MM.1S (cell line): ENCODE measurements around the gene ZNF438.

Experiments used
- DNase-seq: peaks from one replicate; pipeline ENCODE4 v3.0.0-alpha.2; 2015
- H2AFZ ChIP-seq: fragments of 300-600 bp; sonication (generic); 2 replicates; pipeline ENCODE4 v1.6.0; 2016; ENCODE audit warnings: antibody characterized with exemption, low read length
- H3F3A ChIP-seq: fragments of 300-600 bp; sonication (generic); 2 replicates; pipeline ENCODE4 v1.6.1; 2016; ENCODE audit warnings: mild to moderate bottlenecking, antibody characterized with exemption, low read length, moderate library complexity, mixed read lengths; ENCODE audit not compliant: insufficient read depth
- H3K27ac ChIP-seq: fragments of 300-600 bp; sonication (generic); 2 replicates; pipeline ENCODE4 v1.5.1; 2016; ENCODE audit warnings: mild to moderate bottlenecking, low read length
- H3K27me3 ChIP-seq: fragments of 300-600 bp; sonication (generic); replicated peaks from 2 replicates; pipeline ENCODE4 v1.6.0; 2016; ENCODE audit warnings: low read length; ENCODE audit not compliant: insufficient read depth
- H3K36me3 ChIP-seq: fragments of 300-600 bp; sonication (generic); replicated peaks from 2 replicates; pipeline ENCODE4 v1.6.1; 2016; ENCODE audit warnings: mild to moderate bottlenecking, low read length, mixed read lengths; ENCODE audit not compliant: insufficient read depth
- H3K4me1 ChIP-seq: fragments of 300-600 bp; sonication (generic); 2 replicates; pipeline ENCODE4 v1.6.1; 2016; ENCODE audit warnings: low read length, mixed read lengths
- H3K4me2 ChIP-seq: fragments of 300-600 bp; sonication (generic); 2 replicates; pipeline ENCODE4 v1.6.0; 2016; ENCODE audit warnings: low read depth, low read length
- H3K4me3 ChIP-seq: fragments of 300-600 bp; sonication (generic); 2 replicates; pipeline ENCODE4 v1.5.1; 2016; ENCODE audit warnings: low read length, mixed read lengths
- H3K79me2 ChIP-seq: fragments of 300-600 bp; sonication (generic); 2 replicates; pipeline ENCODE4 v1.6.1; 2016; ENCODE audit warnings: mixed run types, low read length, mixed read lengths
- H3K9ac ChIP-seq: fragments of 300-600 bp; sonication (generic); 2 replicates; pipeline ENCODE4 v1.6.1; 2016; ENCODE audit warnings: low read length, mixed read lengths
- H3K9me2 ChIP-seq: fragments of 300-600 bp; sonication (generic); replicated peaks from 2 replicates; pipeline ENCODE4 v1.6.1; 2016; ENCODE audit warnings: mild to moderate bottlenecking, low read length, mixed read lengths; ENCODE audit not compliant: insufficient read depth
- H3K9me3 ChIP-seq: fragments of 300-600 bp; sonication (generic); replicated peaks from 2 replicates; pipeline ENCODE4 v1.6.1; 2016; ENCODE audit warnings: mild to moderate bottlenecking, low read length, mixed read lengths; ENCODE audit not compliant: insufficient read depth
- H4K20me1 ChIP-seq: fragments of 300-600 bp; sonication (generic); 2 replicates; pipeline ENCODE4 v1.6.1; 2016; ENCODE audit warnings: mild to moderate bottlenecking, low read length, moderate library complexity, mixed read lengths; ENCODE audit not compliant: insufficient read depth
- CTCF ChIP-seq: fragments of 300-600 bp; sonication (generic); IDR thresholded peaks from 2 replicates; pipeline ENCODE4 v1.5.1; 2016; ENCODE audit warnings: antibody characterized with exemption, low read length, mixed read lengths
- EZH2 ChIP-seq: fragments of 300-600 bp; sonication (generic); optimal IDR thresholded peaks from 2 replicates; pipeline ENCODE3; 2017; ENCODE audit warnings: low read depth, mild to moderate bottlenecking, antibody characterized with exemption, low read length, mixed read lengths
- EZH2phosphoT487 ChIP-seq: fragments of 300-600 bp; sonication (generic); IDR thresholded peaks from 2 replicates; pipeline ENCODE4 v1.6.1; 2018; ENCODE audit warnings: antibody characterized with exemption, low read length

The ZNF438 gene

DNA sequence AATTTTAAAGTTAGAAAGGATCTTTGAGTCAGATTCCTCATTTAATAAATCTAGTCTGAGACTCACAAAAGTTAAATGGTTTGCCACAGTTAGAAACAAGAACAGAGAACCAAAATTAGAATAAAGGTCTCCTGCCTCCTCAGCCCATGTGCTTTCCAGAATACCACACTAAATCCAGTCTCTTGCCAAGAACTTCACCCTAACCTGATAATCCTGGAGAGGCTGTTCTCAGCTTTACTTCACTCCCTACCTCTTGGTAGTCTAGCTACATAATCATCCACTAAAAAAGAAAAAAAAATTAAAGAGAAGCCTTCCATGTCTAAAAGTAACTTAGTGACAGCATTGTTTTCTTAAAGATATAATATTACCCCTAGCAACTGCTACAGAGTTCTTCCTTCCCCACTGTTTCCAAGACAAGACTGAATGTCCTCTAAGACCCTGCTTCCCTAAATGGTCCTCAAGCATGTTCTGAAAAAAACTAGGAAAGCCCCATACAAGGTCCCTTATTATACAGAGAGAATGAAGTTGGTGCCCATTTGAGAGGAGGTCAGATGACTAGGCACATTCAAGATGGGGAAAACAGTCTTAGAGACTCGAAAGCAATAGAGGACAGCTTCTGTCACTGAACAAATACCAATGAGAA is 56.8 kb downstream of the ZNF438 start:
- no peak overlapping the region for H2AFZ ChIP-seq
- H3K4me3 ChIP-seq = no peak overlapping the region
- H3K9ac ChIP-seq = no peak overlapping the region
- H3K27ac ChIP-seq = no peak overlapping the region
- TF ChIP-seq CTCF = no peak
- TF ChIP-seq EZH2 = no peak
- TF ChIP-seq EZH2phosphoT487 = no peak
- no peaks in the 10 kb centered on the region for H4K20me1 ChIP-seq
- no peaks in the 10 kb centered on the region for H3K9me3 ChIP-seq
- H3K9me2 ChIP-seq = no peaks in the 10 kb centered on the region
- no peak overlapping the region for H3K4me2 ChIP-seq
- no peaks in the 10 kb centered on the region for H3K36me3 ChIP-seq
- no peaks in the 10 kb centered on the region for H3F3A ChIP-seq
- DNase-seq = no peak
- H3K79me2 ChIP-seq = no peaks in the 10 kb centered on the region
- H3K27me3 ChIP-seq = no peaks in the 10 kb centered on the region
- H3K4me1 ChIP-seq = no peaks in the 10 kb centered on the region

DNA sequence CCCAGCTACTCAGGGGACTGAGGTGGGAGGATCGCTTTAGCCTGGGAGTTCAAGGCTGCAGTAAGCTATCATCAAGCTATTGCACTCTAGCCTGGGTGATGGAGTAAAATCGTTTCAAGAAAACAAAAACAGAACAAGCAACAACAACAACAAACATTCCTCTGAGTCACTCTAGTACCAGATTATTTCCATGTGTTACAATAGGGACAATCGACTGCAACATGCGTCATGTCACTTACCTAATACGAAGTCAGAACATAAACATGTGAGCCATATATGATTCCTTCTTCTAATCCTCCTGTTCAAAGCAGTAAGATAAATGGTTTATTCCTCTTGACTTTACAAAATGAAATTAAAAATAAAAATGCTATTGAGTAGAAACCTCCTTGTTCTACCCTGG is 57.3 kb downstream of the ZNF438 start:
- no peak for DNase-seq

GRCh38 chr10:30973737-30974136 is 57.9 kb downstream of the ZNF438 start:
- no peak overlapping the region for H3K27ac ChIP-seq
- no peaks in the 10 kb centered on the region for H3K79me2 ChIP-seq
- TF ChIP-seq EZH2phosphoT487 (no peak), CTCF (no peak), EZH2 (no peak)
- no peak overlapping the region for H3K4me2 ChIP-seq
- no peak for DNase-seq
- no peak overlapping the region for H2AFZ ChIP-seq
- no peaks in the 10 kb centered on the region for H3K4me1 ChIP-seq
- no peaks in the 10 kb centered on the region for H3K9me2 ChIP-seq
- no peak overlapping the region for H3K4me3 ChIP-seq
- H3K9me3 ChIP-seq = no peaks in the 10 kb centered on the region
- no peaks in the 10 kb centered on the region for H3K27me3 ChIP-seq
- H3K9ac ChIP-seq = no peak overlapping the region
- no peaks in the 10 kb centered on the region for H4K20me1 ChIP-seq
- no peaks in the 10 kb centered on the region for H3F3A ChIP-seq
- H3K36me3 ChIP-seq = no peaks in the 10 kb centered on the region

More for the DNA sequence above, 57.3 kb downstream of the ZNF438 start:
- Histone ChIP-seq H3K4me1 (no peaks in the 10 kb centered on the region), H3K9me2 (no peaks in the 10 kb centered on the region), H3F3A (no peaks in the 10 kb centered on the region), H2AFZ (no peak overlapping the region), H3K4me2 (no peak overlapping the region), H3K79me2 (no peaks in the 10 kb centered on the region), H3K9ac (no peak overlapping the region), H3K27me3 (no peaks in the 10 kb centered on the region), H4K20me1 (no peaks in the 10 kb centered on the region), H3K4me3 (no peak overlapping the region), H3K36me3 (no peaks in the 10 kb centered on the region), H3K27ac (no peak overlapping the region), H3K9me3 (no peaks in the 10 kb centered on the region)
- TF ChIP-seq EZH2phosphoT487 (no peak), CTCF (no peak), EZH2 (no peak)
